Stimulated activated CD8-positive, alpha-beta memory T cell treated with anti-CD3 and anti-CD28 coated beads, Interleukin-4, amount 100 ng/mL, for 1 hour (primary cell): Measurements from ENCODE around the gene FZD4.
"Not testable (repeated sequence)": the region's sequence is repeated elsewhere in the genome, so short reads cannot be mapped to it uniquely, and the experiment has no call there.

ENCODE experiments used
- DNase-seq, 2 donors: peaks; one replicate each; pipeline ENCODE4 v3.0.0-alpha.2; 2020; ENCODE audit warnings: low read depth in 2 of 2, low spot score in 1 of 2

Gene FZD4

GRCh38 chr11:86915850-86916249 is 39.3 kb downstream of the FZD4 start:
- not testable (repeated sequence) for DNase-seq

DNA sequence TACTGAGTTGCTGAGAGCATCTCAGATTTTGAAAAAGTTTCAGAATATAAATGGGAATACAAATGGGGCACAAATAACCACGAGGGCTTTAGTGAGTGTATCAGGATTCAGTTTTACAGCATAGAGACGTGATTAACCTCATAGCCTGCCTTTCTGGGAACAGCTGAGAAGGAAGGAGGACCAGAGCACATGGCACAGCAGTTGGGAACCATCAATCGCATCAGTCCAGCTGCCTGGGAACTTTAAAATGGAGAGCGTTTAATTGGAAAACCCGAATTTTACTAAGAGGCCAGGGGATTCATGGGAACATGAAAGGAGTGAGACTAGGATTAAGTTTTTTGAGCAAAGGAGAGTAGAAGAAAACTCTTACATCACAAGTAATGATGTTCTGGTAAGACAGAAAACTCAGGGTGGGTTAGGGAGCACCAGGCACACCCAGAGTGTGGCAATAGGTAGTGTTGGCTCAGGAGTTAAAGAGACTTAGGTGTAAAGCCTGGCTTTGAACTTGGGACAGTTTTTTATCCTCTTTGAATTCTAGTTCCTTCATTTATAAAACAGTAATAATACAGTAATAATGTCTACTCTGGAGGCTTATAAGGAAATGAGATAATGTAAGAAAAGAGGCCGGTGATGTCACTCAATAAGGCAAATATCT is 40.2 kb downstream of the FZD4 start:
- DNase-seq: no peak

GRCh38 chr11:86912238-86912637 is 43.0 kb downstream of the FZD4 start:
- DNase-seq: no peak

GRCh38 chr11:86910592-86910991 is 44.6 kb downstream of the FZD4 start:
- no peak for DNase-seq

GRCh38 chr11:86906198-86906597 is 49.0 kb downstream of the FZD4 start:
- no peak for DNase-seq

DNA sequence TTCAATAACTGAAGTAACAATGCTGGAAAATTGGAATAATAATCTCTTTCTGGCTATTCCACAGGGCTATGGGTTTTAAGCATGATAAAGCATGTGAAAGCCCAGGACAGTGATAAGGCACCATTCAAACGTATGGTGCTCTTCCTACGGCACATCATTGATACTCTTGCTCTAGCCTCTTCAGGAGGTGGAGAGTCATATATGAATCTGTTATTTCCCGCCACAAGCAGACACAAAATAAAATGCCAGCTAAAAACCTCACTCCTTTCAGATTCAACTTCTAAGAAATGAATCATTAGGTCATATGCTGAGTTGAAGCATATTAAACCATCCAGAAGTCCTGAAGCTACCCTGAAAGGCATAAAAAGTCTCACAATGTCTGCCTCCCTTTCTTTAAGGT is 49.9 kb downstream of the FZD4 start:
- DNase-seq: no peak

DNA sequence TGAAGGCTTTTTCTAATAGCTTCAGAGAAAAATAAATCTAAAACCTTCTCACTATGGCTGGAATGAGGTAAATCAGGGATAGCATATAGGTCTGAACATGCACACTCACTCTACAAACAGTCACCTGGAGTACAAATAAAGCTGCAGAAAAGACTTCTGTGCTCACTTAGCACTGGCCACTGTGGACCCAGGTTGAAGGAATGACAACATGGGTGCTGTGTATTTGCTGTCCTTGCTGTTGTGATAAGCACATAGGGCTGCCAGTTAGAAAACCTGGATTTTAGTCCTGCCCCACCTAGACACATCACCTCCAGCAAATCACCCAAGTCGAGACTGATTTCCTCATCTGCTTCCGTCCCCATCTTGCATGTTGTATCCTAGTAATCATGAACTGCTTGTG is 51.2 kb downstream of the FZD4 start:
- DNase-seq: no peak

DNA sequence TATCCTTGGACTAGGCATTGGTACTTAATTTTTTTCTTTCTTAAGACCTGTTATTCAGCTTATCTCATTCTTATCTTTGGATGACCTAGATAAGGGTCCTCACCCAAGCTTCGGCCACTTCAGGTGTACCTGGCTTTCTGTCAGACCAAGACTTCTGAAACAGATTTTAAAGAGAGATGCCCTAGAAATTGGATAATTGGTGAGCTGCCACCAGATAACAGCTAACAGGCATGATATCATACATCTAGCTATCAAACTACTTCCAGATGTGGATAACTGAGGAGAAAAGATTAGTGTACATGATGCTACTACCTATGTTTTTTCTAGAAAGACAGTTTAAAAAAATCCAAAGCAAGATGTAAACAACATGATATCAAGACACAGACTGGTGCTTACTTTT is 52.9 kb downstream of the FZD4 start:
- no peak for DNase-seq

DNA sequence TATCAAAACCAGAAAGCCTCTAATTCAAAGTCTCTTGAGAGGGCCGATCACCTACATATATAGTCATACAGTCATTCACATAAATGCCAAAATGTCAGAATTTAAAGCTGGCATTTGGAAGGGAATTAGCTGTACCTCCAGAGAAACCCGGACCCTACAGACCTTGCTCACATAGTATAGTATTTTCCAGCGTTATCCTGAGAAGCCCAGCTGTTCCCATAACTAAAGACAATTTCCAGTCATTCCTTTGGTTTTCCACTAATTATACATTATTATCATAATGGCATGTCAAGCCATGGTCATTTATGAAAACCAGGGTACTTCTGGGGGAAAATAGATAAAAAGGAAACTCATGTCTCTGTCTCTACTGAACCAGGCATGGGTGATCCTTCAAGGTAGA is 53.6 kb downstream of the FZD4 start:
- no peak for DNase-seq

GRCh38 chr11:86900162-86900561 is 55.0 kb downstream of the FZD4 start:
- DNase-seq: no peak

DNA sequence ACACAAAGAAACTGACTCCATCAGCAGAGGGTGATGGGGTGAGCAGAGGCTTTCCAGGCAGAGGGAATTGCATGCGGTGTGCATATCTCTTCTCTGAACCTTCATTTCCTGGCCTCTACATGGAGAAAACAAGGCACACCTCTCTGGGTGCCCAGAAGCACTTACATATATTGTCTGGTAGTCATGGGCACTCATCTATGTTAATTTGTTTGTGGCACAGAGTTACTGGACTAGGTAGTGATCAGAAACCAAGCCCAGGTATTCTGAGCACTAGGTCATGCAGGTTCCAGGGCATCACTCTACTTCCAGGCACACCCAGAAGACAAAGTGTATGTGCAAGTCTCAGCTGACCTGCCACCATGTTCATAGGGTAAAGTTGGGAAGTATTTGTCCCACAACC is 56.5 kb downstream of the FZD4 start:
- no peak for DNase-seq

GRCh38 chr11:86896441-86896841 is 58.8 kb downstream of the FZD4 start:
- DNase-seq: no peak
